GF-D8 (cell line): ENCODE data around the gene MAN1C1.
"Not testable (repeated sequence)": the region's sequence is repeated elsewhere in the genome, so short reads cannot be mapped to it uniquely, and the experiment has no call there.

ENCODE experiments used
- DNase-seq: peaks from one replicate; lab custom pipeline; 2025; lab: John Stamatoyannopoulos, UW

The MAN1C1 gene

GRCh38 chr1:25636141-25636540 lies 19.6 kb downstream of the MAN1C1 start:
- not testable (repeated sequence) for DNase-seq

- DNase-seq, result no peak
These were observed 24.2 kb downstream of the MAN1C1 start for GRCh38 chr1:25640646-25641328.

DNA sequence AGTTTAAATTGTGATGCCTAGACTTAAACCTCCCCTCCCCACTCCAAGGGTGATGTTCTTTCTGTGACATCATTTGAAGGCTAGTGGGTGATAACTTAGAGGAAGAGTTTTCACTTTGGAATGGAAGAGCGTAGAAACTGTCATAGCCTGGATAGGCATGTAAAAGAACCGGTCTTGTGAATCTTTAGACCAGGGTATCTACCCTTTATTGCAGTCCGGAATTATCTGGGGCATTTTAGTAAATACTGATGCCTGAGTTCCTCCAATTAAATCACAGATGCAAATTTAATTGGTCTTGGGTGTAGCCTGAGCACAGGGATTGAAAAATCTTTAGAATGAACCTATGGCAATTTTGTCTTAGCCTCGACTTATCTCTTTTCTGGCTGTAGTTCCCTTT lies 24.7 kb downstream of the MAN1C1 start:
- no peak for DNase-seq

GRCh38 chr1:25641931-25642573 lies 25.5 kb downstream of the MAN1C1 start:
- DNase-seq, result no peak

- peak; percentile 65 for DNase-seq
These were observed 26.1 kb downstream of the MAN1C1 start for GRCh38 chr1:25642574-25643108.

- no peak for DNase-seq
These were observed 27.3 kb downstream of the MAN1C1 start for GRCh38 chr1:25643929-25644328.

- no peak for DNase-seq
These were observed 28.4 kb downstream of the MAN1C1 start for GRCh38 chr1:25644962-25645361.

DNA sequence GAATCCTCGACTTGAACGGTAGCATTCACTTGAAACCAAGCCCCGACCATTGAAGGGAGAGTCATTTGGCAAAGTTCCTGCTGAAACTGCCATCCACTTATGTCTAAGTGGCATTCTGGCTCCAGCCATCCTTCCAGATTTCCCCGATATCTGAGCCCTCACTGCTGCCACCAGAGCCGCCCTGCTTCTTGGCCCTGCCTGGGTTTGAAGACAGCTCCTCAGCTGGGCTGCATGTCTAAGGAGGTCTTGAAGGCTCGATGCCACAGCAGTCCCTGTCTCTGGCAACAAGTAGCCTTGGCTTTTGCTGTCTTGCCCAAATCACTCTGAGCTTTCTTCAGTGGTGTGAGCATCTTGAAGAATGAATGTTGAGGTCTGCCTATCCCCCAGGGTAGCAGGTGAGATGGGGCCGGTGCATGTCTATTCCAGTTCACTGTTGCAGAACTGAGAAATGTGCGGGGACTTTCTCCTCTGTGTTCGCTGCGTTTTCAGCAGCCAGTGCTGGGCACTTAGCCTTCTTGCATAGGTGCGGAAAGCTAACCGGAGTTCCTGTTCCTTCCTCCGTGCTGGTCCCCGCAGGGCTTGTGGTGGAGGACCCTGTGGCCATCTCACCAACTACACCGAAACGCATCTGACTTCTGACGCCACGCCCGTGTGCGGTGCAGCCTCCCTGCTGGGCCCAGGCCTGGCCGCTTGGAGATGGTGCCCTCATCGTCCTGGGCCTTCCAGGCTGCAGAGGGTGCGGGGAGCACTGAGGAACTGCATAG lies 29.2 kb downstream of the MAN1C1 start:
- no peak for DNase-seq

DNA sequence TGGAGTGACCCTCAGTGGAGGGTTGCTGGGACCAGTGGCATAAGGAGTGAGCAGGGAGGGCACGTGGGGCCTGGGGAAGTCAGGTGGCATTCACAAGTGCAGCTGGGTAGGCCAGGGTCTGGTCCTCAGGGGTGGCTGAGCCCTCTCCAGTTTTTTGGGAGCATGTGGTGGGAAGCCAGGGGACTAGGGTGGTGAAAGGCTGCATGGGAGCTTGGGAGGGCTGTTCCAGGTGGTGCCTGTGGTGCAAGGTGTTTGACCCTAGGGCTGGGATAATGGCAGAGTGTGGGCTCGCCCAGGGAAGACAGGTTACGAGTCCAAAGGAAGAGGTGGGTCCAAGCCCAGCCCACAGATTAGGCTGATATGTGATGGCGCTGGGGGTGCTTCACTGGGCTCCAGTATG lies 30.5 kb downstream of the MAN1C1 start:
- no peak for DNase-seq

- no peak for DNase-seq
These were observed 31.3 kb downstream of the MAN1C1 start for GRCh38 chr1:25647863-25648262.

GRCh38 chr1:25648681-25649440 lies 32.3 kb downstream of the MAN1C1 start:
- DNase-seq, result no peak

GRCh38 chr1:25649505-25650288 lies 33.1 kb downstream of the MAN1C1 start:
- DNase-seq, result no peak

GRCh38 chr1:25650289-25650576 lies 33.6 kb downstream of the MAN1C1 start:
- DNase-seq, result no peak

GRCh38 chr1:25651036-25651640 lies 34.5 kb downstream of the MAN1C1 start:
- no peak for DNase-seq

GRCh38 chr1:25651824-25652741 lies 35.5 kb downstream of the MAN1C1 start:
- DNase-seq, result no peak

DNA sequence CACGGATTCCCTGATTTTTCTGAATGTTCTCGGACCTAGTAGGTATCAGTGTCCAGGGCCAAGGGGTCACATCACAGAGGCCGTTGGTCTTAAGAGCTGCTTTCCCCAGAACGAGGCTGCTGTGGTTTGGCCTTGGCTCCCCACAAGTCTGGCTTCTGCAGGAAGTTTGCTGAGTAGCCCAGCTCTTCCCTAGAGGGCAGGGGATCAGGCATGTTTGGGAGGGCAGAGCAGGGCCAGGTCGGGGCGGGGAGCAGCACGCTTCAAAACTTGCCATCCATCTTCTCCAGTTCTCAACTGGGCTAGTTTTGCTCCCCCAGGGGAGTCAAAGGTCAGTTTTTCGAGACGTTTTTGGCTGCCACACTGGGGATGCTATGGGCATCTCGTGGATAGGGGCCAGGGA lies 37.0 kb downstream of the MAN1C1 start:
- no peak for DNase-seq

DNA sequence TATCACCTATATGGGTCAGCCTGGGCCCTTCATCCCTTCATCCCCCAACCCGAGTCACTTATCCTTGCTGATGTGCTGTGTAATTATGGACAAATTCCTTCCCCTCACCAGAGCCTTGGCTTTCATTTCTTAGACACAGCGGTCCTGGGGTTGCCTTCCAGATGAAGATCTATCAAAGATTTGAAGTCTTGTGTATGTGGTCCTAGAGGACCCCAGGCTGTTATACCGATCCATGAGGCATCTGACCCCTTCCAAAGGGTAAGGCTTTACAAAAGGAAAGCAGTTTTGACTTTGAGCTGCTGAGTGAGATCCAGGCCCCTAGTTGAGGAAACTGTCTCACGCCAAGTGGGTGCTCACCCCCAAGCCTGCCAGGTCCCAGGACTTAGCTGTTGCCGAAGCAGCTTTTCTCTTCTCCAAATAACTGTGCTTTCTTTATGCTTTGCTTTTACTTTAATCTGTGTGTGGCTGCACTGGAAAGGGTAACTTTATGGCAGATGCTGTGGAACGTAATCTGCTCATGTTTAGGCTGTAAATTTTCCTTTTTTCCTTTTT lies 37.6 kb downstream of the MAN1C1 start:
- no peak for DNase-seq

GRCh38 chr1:25657121-25657882 lies 40.7 kb downstream of the MAN1C1 start:
- DNase-seq, result peak; percentile 69
